Stimulated activated CD8-positive, alpha-beta memory T cell treated with anti-CD3 and anti-CD28 coated beads, Interleukin-7, amount 100 ng/mL, for 1 hour (primary cell): ENCODE results near the gene IL4I1.
"Not testable (repeated sequence)": the region's sequence is repeated elsewhere in the genome, so short reads cannot be mapped to it uniquely, and the experiment has no call there.

Experiments
- DNase-seq, 2 donors: peaks; one replicate each; pipeline ENCODE4 v3.0.0-alpha.2; 2020; ENCODE audit warnings: low read depth in 2 of 2

The IL4I1 gene

DNA sequence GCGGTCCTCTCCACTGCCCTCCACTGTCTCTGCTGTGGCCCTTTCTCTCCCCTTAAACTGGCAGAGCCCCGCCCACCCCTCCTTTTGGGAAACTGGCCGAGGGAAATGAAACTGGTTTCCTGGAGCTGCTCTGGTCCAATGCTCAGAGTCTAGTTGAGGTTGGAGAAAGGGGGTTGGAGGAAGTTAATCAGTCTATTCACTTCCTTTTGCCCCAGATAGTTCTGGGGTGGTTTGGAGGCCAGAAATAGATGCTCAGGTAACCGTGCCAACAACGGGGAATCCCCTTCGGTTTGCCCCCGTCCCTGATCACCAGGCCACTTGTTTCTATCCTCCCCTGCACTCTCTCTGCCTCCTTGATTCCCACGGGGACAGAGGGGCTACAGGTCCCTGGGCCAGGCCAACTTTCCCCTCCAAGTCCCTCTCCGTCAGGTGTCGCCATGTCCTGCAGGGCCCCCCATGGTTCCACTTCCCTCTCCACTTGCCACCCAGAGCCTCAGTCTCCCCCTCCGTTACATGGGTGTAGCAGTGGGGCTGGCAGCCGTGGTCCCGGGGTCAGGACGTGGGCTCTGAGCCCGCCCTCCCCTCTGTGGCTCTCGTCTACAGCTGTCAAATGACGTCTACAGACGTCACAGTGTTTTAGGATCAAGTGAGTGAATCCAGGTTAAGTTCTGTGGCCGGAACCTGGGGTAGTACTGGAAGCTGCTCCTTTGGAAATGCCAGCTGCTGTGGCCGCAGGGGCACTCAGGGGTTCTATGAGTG, at the start of gene IL4I1:
Gene IL4I1, minus strand, starts transcription at position 25 of the 759 bp plus-strand sequence. CDS start 727 bp downstream, outside the sequence.
- peak; percentile 20 to 35 for DNase-seq

DNA sequence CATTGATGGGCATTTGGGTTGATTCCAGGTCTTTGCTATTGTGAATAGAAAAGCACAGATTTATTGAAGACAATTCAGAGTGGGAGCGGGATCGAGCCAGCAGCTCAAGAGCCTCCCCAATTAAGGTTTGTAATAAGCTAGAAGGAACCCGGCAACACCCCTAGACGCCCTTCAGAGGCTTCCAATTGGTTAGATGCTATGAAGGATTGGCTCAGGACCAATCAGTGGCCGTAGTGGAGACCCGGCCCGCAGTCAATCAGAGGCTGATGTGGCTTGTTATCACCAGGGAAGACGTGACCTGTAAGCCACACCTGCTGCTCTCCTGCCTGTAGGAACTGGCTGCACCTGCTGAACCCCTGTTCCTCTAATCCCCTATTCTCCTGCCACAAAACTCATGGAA, 49.7 kb upstream of the IL4I1 start:
- DNase-seq, result no peak

DNA sequence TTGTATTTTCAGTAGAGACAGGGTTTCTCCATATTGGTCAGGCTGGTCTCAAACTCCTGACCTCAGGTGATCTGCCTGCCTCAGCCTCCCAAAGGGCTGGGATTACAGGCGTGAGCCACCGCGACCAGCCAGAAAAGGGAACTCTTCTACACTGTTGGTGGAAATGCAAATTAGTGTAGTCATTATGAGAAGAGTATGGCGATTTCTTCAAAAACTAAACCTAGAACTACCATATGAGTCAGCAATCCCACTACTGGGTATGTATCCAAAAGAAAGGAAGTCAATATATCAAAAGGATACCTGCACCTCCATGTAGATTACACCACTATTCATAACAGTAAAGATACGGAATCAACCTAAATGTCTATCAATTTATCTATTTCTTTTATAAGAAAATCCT, 47.9 kb upstream of the IL4I1 start:
- not testable (repeated sequence) for DNase-seq

GRCh38 chr19:49940482-49940791, 43.8 kb upstream of the IL4I1 start:
- no peak for DNase-seq

DNA sequence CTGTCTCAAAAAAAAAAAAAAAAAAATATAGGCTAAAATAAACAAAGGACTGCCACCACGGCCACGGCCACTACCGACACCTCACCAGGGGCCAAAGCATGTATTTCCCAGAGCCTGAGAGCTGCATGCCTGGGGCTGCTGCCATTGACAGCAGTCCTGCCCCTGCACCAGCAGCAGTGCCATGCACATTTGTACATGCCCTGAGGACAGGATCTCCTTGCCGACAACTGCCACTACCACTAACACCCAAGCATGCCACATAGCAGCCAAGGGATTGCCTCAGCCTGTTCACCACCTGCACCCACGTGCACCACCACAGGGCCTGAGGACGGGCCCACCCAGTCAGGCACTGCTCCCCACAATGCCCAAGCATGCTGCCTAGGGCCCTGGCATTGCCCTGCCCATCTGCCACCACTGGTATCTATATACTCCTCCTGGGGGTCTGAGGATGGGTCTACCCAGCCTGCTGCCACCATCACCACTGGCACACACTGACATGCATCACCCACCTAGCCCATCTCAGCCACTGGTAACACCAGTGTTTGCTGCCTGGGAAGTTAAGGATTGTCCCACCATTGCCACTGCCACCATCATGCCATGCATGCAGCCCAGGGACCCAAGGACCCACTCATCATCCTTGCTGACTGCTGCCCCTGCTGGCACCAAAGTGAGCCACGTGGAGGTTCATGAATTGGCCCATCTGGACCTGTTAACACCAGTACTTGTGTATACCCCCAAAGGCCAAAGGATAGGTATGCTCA, 43.2 kb upstream of the IL4I1 start:
- no peak for DNase-seq

GRCh38 chr19:49938662-49939061, 42.0 kb upstream of the IL4I1 start:
- DNase-seq, result no peak

DNA sequence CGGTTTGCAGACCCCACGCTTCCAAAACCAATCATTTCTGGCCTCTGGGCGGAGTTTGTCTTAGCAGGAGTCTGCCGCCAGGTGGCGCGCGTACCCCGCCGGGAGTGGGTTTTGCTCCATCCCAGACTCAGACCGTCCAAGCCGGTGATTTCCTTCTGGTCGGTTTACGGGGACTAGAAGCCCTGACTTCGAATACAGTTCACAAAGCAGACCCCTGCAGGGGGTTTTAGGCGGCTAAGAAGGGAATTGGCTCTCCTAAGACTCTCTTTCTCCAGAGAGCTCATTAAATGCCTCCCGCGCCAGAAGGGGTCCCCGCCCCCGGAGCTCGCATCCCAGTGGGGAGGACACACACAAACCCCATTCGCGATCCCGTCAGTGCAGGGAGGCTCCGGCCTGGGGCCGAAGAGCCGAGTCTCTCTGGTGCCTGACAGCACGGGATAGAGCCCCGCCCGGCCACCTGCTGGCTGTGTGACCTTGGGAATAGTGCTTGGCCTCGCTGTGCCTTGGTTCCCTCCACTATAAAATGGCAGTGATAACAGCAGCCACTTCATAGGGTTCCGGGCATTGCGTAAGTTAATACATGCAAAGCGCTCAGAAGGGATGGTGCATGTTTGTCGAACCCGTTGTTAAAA, 41.2 kb upstream of the IL4I1 start:
- DNase-seq, result peak; percentile 63 to 68

DNA sequence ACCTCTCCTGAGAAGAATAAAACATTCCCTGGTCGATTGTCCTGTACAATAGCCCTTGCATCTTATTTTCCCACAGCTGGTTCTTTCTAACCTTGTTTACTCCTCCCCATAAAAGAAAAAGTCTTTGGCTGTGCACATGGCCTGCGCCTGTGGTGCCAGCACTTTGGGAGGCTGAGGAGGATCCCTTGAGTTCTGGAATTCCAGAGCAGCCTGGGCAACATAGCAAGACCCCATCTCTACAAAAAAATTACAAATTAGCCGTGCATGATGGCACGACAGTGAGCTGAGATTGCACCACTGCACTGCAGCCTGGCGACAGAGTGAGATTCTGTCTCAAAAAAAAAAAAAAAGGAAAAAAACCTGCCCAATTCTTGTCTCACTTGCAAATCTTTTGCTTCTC, 39.9 kb upstream of the IL4I1 start:
- no peak for DNase-seq

DNA sequence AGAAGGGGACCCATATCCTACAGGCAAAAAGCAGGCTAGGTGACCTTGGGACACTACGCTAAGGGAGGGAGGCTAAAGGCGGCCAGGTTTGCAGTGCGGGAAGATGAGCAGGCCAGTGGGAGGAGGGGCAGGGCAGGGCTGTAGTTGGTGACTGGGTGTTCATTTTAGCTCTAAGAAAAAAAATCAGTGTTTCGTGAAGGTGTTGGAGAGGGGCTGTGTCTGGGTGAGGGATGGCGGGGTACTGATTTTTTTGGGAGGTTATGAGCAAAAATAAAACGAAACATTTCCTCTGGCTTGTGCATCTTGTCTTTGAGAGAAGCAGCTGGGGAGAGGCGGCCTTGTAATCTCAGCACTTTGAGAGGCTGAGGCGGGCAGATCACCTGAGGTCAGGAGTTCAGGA, 37.0 kb upstream of the IL4I1 start:
- no peak for DNase-seq

DNA sequence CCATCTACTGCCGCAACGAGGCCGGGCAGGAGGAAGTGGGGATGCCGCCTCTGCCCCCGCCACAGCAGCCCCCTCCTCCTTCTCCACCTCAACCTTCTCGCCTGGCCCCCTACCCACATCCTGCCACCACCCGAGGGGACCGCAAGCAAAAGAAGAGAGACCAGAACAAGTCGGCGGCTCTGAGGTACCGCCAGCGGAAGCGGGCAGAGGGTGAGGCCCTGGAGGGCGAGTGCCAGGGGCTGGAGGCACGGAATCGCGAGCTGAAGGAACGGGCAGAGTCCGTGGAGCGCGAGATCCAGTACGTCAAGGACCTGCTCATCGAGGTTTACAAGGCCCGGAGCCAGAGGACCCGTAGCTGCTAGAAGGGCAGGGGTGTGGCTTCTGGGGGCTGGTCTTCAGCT, 36.0 kb upstream of the IL4I1 start:
- no peak for DNase-seq

GRCh38 chr19:49932041-49932451, 35.4 kb upstream of the IL4I1 start:
- no peak for DNase-seq

DNA sequence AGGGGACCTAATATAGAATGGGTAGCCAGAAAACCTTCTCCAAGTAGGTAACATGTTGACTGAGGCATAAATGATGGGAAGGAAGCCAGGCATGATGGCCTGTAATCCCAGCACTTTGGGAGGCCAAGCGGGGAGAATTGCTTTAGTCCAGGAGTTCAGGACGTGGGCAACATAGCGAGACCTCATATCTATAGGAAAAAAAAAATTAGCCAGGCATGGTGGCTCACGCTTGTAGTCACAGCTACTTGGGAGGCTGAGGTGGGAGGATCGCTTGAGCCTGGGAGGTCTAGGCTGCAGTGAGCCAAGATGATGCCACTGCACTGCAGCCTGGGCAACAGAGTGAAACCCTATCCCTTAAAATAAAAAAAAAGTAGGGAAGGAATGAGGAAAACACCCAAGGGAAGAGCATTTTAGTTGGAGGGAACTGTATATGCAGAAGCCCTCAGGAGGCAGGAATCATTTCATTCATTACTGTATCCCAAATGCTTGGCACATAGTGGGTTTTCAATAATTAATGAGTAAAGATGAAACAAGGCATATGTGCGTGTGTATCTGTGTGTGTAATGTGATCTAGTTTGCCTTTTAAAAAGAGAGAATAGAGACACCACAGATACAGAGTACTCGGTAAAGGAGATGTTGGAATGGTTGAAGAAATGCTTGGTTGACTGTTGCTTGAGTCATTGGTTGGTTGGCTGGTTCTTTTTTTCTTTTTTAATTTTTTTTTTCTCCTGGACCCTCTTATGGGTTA, 34.8 kb upstream of the IL4I1 start:
- no peak for DNase-seq

DNA sequence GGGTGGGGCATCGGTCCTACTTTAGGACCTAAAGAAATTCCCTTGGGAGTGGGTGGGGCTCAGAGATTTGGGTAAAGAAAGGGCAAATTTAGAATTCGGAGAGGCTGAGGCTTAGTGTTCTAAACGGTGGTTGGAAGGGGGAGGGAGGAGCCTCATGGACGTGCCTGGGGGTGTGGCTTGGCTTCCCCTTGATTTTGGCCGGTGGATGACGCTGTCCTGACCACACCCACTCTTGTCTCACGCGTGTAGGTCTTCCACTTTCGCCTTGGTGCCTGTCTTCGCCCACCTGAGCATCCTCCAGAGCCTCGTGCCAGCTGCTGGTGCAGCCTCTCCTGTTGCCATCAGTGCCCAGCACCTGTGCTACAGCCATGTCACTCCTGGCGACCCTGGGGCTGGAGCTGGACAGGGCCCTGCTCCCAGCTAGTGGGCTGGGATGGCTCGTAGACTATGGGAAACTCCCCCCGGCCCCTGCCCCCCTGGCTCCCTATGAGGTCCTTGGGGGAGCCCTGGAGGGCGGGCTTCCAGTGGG, 33.9 kb upstream of the IL4I1 start:
- no peak for DNase-seq

- DNase-seq, result peak; percentile 65 to 76
These were observed 33.2 kb upstream of the IL4I1 start for GRCh38 chr19:49929611-49930482.

GRCh38 chr19:49929121-49929610, 32.5 kb upstream of the IL4I1 start, which contains the start of the genes ATF5 and NUP62:
ATF5 (plus strand) TSS chr19:49929205; CDS start chr19:49930851, 1,646 bp downstream.
NUP62 (minus strand) TSS chr19:49929504; CDS start chr19:49909807, 19,697 bp downstream.
- peak; percentile 82 to 90 for DNase-seq

DNA sequence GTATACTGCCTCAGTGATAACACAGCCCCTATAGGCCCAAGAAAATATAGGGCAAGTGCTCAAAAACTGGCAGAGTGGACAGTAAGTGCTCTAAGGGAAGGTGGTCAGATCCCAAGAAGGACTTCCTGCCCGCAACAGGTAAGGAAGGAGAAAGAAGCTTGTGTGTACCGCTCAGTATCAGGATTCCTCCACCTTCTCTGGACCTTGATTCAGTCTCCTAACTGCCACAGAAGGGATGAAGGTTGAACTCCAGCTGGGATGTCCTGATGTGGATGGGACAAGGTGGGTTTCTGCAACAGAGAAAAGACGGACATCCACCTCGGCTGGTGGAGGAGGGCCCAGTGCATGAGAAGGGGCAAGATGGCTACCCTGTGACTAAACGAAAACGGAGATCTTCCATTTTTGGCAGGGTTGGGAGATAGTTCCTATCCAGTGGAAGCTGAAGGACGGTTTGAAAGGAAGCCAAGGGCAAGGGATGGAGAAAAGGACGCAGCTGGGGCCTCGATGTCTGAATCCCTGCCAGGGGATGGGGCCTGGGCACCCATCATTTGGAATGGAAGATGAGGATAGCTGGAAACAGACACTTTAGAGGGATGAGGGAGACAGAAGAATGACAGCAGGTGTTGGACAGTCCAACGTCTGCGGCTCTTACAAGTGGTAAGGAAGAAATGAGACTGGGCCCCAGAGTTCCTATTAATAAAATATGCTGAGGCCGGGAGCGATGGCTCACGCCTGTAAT, 31.0 kb upstream of the IL4I1 start:
- no peak for DNase-seq

DNA sequence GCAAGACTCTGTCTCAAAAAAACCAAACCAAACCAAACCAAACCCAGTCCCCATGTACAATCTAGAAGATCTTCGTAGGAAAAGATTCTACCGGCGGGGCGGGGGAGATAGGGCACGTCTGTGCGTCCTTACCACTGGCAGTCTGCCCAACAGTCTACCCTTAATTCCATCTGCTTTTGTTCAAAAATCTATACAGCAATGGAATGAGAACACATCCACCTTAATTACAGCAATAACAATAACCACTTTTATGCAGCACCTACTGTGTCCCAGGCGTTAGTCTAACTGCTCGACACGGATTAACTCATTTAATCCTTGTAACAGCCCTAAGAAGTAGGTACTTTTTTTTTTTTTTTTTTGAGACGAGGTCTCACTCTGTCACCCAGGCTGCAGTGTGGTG, 29.8 kb upstream of the IL4I1 start:
- DNase-seq, result no peak

DNA sequence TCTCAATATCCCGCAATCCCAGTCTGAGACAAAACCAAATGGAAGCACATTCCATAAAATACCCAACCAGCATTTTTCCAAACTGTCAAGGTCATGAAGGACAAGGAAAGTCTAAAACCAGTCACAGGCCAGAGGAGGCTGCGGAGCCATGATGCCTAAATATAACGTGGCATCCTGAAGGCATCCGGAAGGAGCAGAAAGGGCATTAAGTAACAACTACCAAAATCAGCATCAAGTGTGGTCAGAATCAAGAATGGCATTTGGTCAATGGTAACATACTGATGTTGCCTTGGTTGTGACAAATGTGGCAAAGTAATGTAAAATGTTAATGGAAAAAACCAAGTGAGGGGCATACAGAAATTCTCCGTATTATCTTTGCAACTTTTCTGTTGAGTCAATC, 28.8 kb upstream of the IL4I1 start:
- no peak for DNase-seq

DNA sequence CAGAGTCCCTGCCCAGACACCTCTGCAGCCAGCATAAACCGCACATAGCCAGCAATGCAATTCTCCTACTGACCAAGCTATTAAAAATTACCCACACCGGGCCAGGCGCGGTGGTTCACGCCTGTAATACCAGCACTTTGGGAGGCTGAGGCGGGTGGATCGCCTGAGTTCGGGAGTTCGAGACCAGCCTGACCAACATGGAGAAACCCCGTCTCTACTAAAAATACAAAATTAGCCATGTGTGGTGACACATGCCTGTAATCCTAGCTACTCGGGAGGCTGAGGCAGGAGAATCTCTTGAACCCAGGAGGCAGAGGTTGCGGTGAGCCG, 28.2 kb upstream of the IL4I1 start:
- not testable (repeated sequence) for DNase-seq
